GM23338 (cell line): ENCODE results near the gene SEH1L.

ENCODE experiments used
- CREB1 ChIP-seq: fragments of 250-450 bp; sonication (Bioruptor Pico); IDR thresholded peaks from 2 replicates; pipeline ENCODE4 v1.5.0; 2020; ENCODE audit warnings: low read depth, mild to moderate bottlenecking, moderate library complexity
- EZH2 ChIP-seq: fragments of 200-600 bp; sonication (generic); IDR thresholded peaks from one replicate; pipeline ENCODE4 v1.8.0; 2017; ENCODE audit warnings: antibody characterized with exemption, mild to moderate bottlenecking, low read depth; ENCODE audit not compliant: unreplicated experiment
- EZH2phosphoT487 ChIP-seq: fragments of 200-600 bp; sonication (generic); IDR thresholded peaks from one replicate; pipeline ENCODE4 v1.8.1; 2018; ENCODE audit warnings: antibody characterized with exemption; ENCODE audit not compliant: unreplicated experiment
- JUNB ChIP-seq: IDR thresholded peaks from one replicate; pipeline ENCODE4 v1.6.1; 2016; ENCODE audit warnings: antibody characterized with exemption; ENCODE audit not compliant: unreplicated experiment
- NANOG ChIP-seq: IDR thresholded peaks from 2 replicates; pipeline ENCODE4 v1.6.1; 2016; ENCODE audit warnings: antibody characterized with exemption, borderline replicate concordance
- POLR2AphosphoS5 ChIP-seq: IDR thresholded peaks from 2 replicates; pipeline ENCODE4 v1.6.1; 2016; ENCODE audit warnings: antibody characterized with exemption, low read depth
- ZNF114 ChIP-seq: fragments of 250-450 bp; sonication (Bioruptor Pico); IDR thresholded peaks from 2 replicates; pipeline ENCODE4 v1.5.0; 2020; ENCODE audit warnings: mild to moderate bottlenecking, moderate library complexity
- TF ChIP-seq, protein P1 (sequence below), 2 experiments: fragments of 200-600 bp in 1 of 2; sonication (generic) in 1 of 2; conservative IDR thresholded peaks; 2 replicates each; pipeline versions ENCODE4 v1.5.1 to v1.6.1; 2016 to 2017; ENCODE audit warnings: antibody characterized with exemption in 2 of 2, low read depth in 2 of 2, mild to moderate bottlenecking in 2 of 2, moderate library complexity in 1 of 2
- TF ChIP-seq, protein P2 (sequence below): IDR thresholded peaks from 2 replicates; pipeline ENCODE4 v1.6.1; 2016; ENCODE audit warnings: antibody characterized with exemption
- TF ChIP-seq, protein P3 (sequence below): IDR thresholded peaks from one replicate; pipeline ENCODE4 v1.6.1; 2018; ENCODE audit warnings: antibody characterized with exemption; ENCODE audit not compliant: unreplicated experiment

DNA sequence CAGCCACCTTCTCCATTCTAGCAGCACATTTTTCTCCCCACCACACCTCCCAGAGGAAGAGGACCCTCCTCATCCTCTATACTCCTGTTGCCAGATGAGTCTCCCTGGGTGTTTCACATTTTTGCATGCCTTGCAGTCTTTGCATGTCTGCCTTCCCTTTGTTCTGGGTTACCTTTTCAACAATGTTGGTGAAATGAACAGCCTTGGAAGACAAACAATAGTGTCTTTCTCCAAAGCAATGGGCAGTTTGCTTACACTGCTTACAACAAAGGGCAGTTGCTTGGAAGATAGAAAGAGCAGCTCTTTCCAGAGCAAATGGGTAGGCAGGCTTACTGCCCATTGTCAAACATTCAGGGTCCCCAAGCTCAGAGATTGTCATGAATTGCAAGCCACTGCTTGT, 14.5 kb upstream of the SEH1L start:
- TF ChIP-seq, protein P1, sequence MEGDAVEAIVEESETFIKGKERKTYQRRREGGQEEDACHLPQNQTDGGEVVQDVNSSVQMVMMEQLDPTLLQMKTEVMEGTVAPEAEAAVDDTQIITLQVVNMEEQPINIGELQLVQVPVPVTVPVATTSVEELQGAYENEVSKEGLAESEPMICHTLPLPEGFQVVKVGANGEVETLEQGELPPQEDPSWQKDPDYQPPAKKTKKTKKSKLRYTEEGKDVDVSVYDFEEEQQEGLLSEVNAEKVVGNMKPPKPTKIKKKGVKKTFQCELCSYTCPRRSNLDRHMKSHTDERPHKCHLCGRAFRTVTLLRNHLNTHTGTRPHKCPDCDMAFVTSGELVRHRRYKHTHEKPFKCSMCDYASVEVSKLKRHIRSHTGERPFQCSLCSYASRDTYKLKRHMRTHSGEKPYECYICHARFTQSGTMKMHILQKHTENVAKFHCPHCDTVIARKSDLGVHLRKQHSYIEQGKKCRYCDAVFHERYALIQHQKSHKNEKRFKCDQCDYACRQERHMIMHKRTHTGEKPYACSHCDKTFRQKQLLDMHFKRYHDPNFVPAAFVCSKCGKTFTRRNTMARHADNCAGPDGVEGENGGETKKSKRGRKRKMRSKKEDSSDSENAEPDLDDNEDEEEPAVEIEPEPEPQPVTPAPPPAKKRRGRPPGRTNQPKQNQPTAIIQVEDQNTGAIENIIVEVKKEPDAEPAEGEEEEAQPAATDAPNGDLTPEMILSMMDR (conservative IDR thresholded peaks at IDR 0.05; ENCODE audit: low read depth in 2 of 2) = no peak
- TF ChIP-seq EZH2 (no peak), CREB1 (no peak), JUNB (no peak), POLR2AphosphoS5 (no peak), EZH2phosphoT487 (no peak), ZNF114 (CRISPR knock-in tag) (no peak), NANOG (no peak)
- TF ChIP-seq, protein P2, sequence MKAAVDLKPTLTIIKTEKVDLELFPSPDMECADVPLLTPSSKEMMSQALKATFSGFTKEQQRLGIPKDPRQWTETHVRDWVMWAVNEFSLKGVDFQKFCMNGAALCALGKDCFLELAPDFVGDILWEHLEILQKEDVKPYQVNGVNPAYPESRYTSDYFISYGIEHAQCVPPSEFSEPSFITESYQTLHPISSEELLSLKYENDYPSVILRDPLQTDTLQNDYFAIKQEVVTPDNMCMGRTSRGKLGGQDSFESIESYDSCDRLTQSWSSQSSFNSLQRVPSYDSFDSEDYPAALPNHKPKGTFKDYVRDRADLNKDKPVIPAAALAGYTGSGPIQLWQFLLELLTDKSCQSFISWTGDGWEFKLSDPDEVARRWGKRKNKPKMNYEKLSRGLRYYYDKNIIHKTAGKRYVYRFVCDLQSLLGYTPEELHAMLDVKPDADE = no peak
- TF ChIP-seq, protein P3, sequence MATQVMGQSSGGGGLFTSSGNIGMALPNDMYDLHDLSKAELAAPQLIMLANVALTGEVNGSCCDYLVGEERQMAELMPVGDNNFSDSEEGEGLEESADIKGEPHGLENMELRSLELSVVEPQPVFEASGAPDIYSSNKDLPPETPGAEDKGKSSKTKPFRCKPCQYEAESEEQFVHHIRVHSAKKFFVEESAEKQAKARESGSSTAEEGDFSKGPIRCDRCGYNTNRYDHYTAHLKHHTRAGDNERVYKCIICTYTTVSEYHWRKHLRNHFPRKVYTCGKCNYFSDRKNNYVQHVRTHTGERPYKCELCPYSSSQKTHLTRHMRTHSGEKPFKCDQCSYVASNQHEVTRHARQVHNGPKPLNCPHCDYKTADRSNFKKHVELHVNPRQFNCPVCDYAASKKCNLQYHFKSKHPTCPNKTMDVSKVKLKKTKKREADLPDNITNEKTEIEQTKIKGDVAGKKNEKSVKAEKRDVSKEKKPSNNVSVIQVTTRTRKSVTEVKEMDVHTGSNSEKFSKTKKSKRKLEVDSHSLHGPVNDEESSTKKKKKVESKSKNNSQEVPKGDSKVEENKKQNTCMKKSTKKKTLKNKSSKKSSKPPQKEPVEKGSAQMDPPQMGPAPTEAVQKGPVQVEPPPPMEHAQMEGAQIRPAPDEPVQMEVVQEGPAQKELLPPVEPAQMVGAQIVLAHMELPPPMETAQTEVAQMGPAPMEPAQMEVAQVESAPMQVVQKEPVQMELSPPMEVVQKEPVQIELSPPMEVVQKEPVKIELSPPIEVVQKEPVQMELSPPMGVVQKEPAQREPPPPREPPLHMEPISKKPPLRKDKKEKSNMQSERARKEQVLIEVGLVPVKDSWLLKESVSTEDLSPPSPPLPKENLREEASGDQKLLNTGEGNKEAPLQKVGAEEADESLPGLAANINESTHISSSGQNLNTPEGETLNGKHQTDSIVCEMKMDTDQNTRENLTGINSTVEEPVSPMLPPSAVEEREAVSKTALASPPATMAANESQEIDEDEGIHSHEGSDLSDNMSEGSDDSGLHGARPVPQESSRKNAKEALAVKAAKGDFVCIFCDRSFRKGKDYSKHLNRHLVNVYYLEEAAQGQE = no peak
